GM19193 (cell line): Measurements from ENCODE around the gene CTDSPL.

ENCODE experiments used
- POLR2A ChIP-seq: IDR thresholded peaks from 4 replicates; pipeline ENCODE4 v1.6.1; 2011; ENCODE audit not compliant: insufficient read depth, insufficient read length; ENCODE audit errors: extremely low read depth

CTDSPL gene

GRCh38 chr3:37964716-37965115, 103.0 kb downstream of the CTDSPL start:
- no peak for TF ChIP-seq POLR2A

- no peak for TF ChIP-seq POLR2A
Measured at GRCh38 chr3:37967260-37967881, 105.7 kb downstream of the CTDSPL start.

DNA sequence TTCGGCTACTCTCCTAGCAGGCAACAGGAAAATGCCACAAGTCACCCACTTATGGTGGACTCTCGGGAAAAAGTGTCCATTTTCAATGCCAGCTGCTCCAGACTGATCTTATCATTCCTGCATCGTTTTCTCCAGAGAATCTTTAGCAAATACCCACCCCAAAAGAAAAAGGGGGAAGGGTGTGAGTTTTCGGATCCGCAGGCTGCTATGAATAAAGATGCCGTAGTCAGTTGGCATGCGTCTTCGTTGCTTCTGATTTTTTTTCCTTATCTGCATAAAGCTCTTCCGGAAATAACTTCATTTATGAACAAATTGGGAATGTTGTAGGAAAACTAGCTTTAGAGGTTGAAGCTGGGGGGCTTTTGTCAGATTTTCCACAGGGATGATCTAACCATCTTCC, 106.5 kb downstream of the CTDSPL start:
- TF ChIP-seq POLR2A, result no peak

GRCh38 chr3:37968813-37969595, 107.3 kb downstream of the CTDSPL start:
- TF ChIP-seq POLR2A, result no peak

GRCh38 chr3:37969596-37970100, 108.0 kb downstream of the CTDSPL start:
- no peak for TF ChIP-seq POLR2A

- no peak for TF ChIP-seq POLR2A
Measured at GRCh38 chr3:37970802-37971201, 109.1 kb downstream of the CTDSPL start.

DNA sequence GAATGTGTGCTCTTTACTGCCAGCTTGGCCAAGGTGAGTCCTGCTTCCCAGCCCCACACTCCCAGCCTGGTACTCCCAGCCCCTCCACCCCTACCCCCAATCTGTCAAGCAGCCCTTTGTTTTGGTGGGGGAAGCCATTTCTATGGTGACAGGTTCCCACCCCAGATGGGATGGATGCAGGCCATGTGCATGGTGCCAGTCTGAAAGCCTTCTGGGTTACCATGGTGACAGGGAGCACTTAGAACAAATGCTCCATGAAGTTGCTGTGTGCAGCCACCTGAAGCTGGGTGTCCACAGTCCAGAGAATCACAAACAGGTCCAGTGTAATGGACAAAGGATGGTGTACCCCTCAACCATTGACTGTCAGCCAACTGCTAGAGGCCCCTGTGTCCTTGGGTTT, 109.8 kb downstream of the CTDSPL start:
- TF ChIP-seq POLR2A, result no peak

- TF ChIP-seq POLR2A, result no peak
Measured at GRCh38 chr3:37973246-37974054, 111.8 kb downstream of the CTDSPL start.

DNA sequence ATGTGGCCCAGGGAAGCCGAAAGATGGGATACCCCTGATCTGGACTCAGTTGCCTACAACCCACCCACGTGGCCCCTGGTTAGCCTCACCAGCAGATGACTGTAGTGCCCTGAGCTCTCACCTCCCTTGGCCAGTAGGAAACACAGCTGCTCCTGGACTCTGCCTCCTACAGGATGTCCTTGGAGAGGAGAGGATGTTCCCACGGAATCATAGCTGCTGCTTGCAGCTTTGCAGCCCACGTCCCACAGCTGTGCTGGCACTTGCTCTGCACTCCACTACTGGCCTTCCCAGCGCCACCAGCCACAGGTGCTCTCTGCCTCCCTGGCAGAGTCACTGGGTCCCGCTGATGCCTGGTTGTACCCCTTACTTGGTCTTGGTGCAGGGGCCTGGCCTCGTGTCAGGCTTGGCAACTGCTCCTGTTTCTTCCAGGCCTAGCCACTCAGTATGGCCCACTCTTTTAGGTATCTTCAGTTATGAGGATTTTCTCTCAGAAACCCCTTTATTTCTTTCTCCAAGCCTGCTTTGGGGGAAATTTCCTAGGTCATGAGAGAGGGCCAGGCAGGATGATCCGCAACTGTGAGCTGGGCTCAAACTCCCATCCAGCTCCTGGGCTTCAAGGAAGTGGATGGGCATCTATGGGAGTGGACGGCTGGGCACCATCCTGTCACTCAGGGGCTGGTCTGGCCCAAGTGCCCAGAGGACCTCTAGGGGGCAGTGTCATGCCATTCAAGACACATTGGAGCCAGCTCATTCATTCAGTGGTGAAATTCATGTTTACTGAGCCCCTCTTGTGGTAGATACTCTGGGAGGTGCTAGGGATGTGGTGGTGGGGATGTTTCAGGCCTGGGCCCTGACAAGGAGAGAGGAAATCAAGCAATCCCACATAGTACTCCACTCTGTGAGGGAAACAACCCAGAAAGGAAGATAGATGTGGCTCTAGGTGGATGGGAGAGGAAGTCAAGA, 112.7 kb downstream of the CTDSPL start:
- no peak for TF ChIP-seq POLR2A

- TF ChIP-seq POLR2A, result no peak
Measured at GRCh38 chr3:37979541-37980461, 118.1 kb downstream of the CTDSPL start.

- TF ChIP-seq POLR2A, result no peak
Measured at GRCh38 chr3:37980462-37981347, 119.0 kb downstream of the CTDSPL start.

DNA sequence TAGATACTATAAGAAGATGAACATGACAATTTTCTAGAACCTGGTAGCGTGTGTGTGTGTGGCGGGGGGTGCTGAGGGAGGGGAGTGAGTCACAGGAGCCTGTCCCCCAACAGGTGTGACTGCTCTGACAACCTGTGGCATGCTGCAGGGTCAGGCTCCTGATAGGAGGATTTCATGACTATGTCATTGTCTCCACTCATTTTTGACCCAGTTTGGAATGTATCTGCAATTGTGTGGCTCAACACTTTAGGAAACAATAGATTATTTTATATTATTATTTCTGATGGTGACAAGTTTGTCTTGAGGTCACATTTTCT, 119.6 kb downstream of the CTDSPL start:
- no peak for TF ChIP-seq POLR2A

GRCh38 chr3:37982331-37982730, 120.7 kb downstream of the CTDSPL start:
- TF ChIP-seq POLR2A, result no peak

DNA sequence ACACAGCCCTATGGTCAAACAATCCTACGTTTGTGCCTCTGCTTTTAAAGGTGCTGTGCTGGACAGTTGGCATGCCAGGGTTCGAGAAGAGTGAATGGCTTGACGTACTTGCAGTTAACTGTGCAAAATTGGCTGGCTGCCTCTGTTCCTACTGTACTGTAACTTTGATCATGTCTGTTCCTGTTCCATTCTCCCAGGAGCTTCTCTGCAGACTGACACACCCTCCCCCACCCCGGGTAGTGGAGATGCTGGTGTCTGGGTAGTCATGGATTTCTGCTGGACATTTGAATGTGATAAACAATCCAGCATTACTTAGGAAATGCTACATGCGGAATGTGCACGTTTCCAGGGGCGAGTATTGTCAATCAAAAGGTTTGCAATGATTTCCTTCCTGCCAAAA, 122.4 kb downstream of the CTDSPL start:
- no peak for TF ChIP-seq POLR2A
